ENCODE measurements around the gene FXYD4.

- TF ChIP-seq CTCF (conservative IDR thresholded peaks at IDR 0.05): no peak
- TF ChIP-seq ZFX (IDR thresholded peaks at IDR 0.05): no peak
These were observed 20.1 kb upstream of the FXYD4 start for GRCh38 chr10:43351301-43351700.

Measured in C4-2B (cell line).